ENCODE measurements around the gene ELAVL4.

The ELAVL4 gene

GRCh38 chr1:50180367-50180766, 71.6 kb downstream of the ELAVL4 start:
- no peak for DNase-seq

GRCh38 chr1:50181027-50181663, 72.4 kb downstream of the ELAVL4 start:
- no peak for DNase-seq

GRCh38 chr1:50183378-50184133, 74.8 kb downstream of the ELAVL4 start:
- peak; percentile 75 for DNase-seq

GRCh38 chr1:50189369-50189768, 80.6 kb downstream of the ELAVL4 start:
- DNase-seq, result no peak

- no peak for DNase-seq
Measured at GRCh38 chr1:50193002-50193401, 84.3 kb downstream of the ELAVL4 start.

- DNase-seq, result no peak
Measured at GRCh38 chr1:50195205-50195604, 86.5 kb downstream of the ELAVL4 start.

- no peak for DNase-seq
Measured at GRCh38 chr1:50196081-50196480, 87.4 kb downstream of the ELAVL4 start.

GRCh38 chr1:50197216-50197615, 88.5 kb downstream of the ELAVL4 start:
- DNase-seq, result no peak

GRCh38 chr1:50208315-50208714, 99.6 kb downstream of the ELAVL4 start:
- no peak for DNase-seq

- no peak for DNase-seq
Measured at GRCh38 chr1:50208756-50209155, 100.0 kb downstream of the ELAVL4 start.

GRCh38 chr1:50209749-50210148, 101.0 kb downstream of the ELAVL4 start:
- DNase-seq, result no peak

GRCh38 chr1:50213505-50213904, 104.8 kb downstream of the ELAVL4 start:
- no peak for DNase-seq

GRCh38 chr1:50214717-50215116, 106.0 kb downstream of the ELAVL4 start:
- no peak for DNase-seq

- DNase-seq, result no peak
Measured at GRCh38 chr1:50218344-50219120, 109.8 kb downstream of the ELAVL4 start.

GRCh38 chr1:50228871-50229384, 120.2 kb downstream of the ELAVL4 start:
- DNase-seq, result no peak

GRCh38 chr1:50231209-50231608, 122.5 kb downstream of the ELAVL4 start:
- no peak for DNase-seq

- no peak for DNase-seq
Measured at GRCh38 chr1:50232336-50232735, 123.6 kb downstream of the ELAVL4 start.

GRCh38 chr1:50236656-50237055, 127.9 kb downstream of the ELAVL4 start:
- DNase-seq, result no peak

- peak; percentile 91 for DNase-seq
Measured at GRCh38 chr1:50237056-50237455, 128.3 kb downstream of the ELAVL4 start.

- no peak for DNase-seq
Measured at GRCh38 chr1:50243939-50244338, 135.2 kb downstream of the ELAVL4 start.

- DNase-seq, result no peak
Measured at GRCh38 chr1:50246869-50247268, 138.1 kb downstream of the ELAVL4 start.

- peak; percentile 14 for DNase-seq
Measured at GRCh38 chr1:50251702-50252101, 143.0 kb downstream of the ELAVL4 start.

GRCh38 chr1:50252196-50252595, 143.5 kb downstream of the ELAVL4 start:
- DNase-seq, result no peak

Data from DMS79 (cell line).